K562 (cell line): ENCODE results near the gene CDAN1. TPM values are rescaled to one million over a fixed set of nuclear protein-coding genes. Genes with fewer than 3 reads are reported as not detected.

Source experiments
- ATAC-seq: fragments of 200-7000 bp; cut with Tn5 transposase; 3 replicates; pipeline ENCODE4 v1.9.1; 2020; ENCODE audit warnings: moderate library complexity
- BruUV-seq: library from RNA; stranded (reverse); fragments of 400-500 nt; replicated peaks from 2 replicates; lab custom pipeline; 2021; lab: Mats Ljungman, UMichigan
- CTCF ChIA-PET: fragments of 300-600 bp; formaldehyde crosslinking; extraction: SDS; loops from one replicate; lab custom pipeline; 2021; ENCODE audit warnings: low intra/inter-chr PET ratio; lab: Yijun Ruan, JAX
- POLR2A ChIA-PET: fragments of 300-600, 350-650 bp; sonication (Branson Sonifier 250); formaldehyde crosslinking; extraction: SDS; loops from one replicate; lab custom pipeline; 2021; ENCODE audit warnings: antibody characterized with exemption, inconsistent platforms; lab: Yijun Ruan, JAX
- DNase-seq, 4 experiments: peaks; one replicate each; pipeline versions ENCODE4 v3.0.0 to v3.0.0-alpha.2; 2011 to 2018; ENCODE audit warnings: low spot score in 3 of 4, mixed read lengths in 3 of 4; ENCODE audit errors: extremely low read depth in 1 of 4
- FAIRE-seq: peaks from 2 replicates; lab custom pipeline; 2011; peaks lifted over from hg19 to GRCh38; lab: Jason Lieb, UNC
- H2AFZ ChIP-seq: 2 replicates; pipeline ENCODE4 v1.6.0; 2011; ENCODE audit warnings: low read depth, low read length, control low read depth, inconsistent platforms
- H3K27ac ChIP-seq: fragments of 200-600 bp; 3 replicates; pipeline ENCODE4 v1.8.0; 2011; ENCODE audit warnings: low read depth, mild to moderate bottlenecking, control low read depth, inconsistent platforms, low read length, moderate library complexity, mixed read lengths; ENCODE audit errors: extremely low read depth
- H3K27me3 ChIP-seq, 2 experiments: fragments of 300-600 bp in 1 of 2; 2 replicates in 1 of 2; 3 replicates in 1 of 2; pipeline versions ENCODE4 v1.6.0 to v1.8.0; 2011; ENCODE audit warnings: inconsistent platforms in 2 of 2, low read length in 2 of 2, mild to moderate bottlenecking in 1 of 2, mixed read lengths in 1 of 2, moderate library complexity in 1 of 2; ENCODE audit not compliant: control insufficient read depth in 2 of 2, insufficient read depth in 2 of 2
- H3K36me3 ChIP-seq: fragments of 300-600 bp; 3 replicates; pipeline ENCODE4 v1.8.0; 2011; ENCODE audit warnings: mild to moderate bottlenecking, low read length, inconsistent platforms; ENCODE audit not compliant: control insufficient read depth, insufficient read depth
- H3K4me1 ChIP-seq, 2 experiments: fragments of 200-600 bp in 1 of 2; replicated peaks in 1 of 2; 2 replicates in 1 of 2; 3 replicates in 1 of 2; pipeline versions ENCODE4 v1.5.1 to v1.8.0; 2011; ENCODE audit warnings: inconsistent platforms in 2 of 2, low read length in 2 of 2, mild to moderate bottlenecking in 1 of 2, mixed read lengths in 1 of 2, moderate library complexity in 1 of 2; ENCODE audit not compliant: control insufficient read depth in 2 of 2, insufficient read depth in 2 of 2
- H3K4me2 ChIP-seq: 2 replicates; pipeline ENCODE4 v1.6.1; 2011; ENCODE audit warnings: low read length, control low read depth, inconsistent platforms, mixed read lengths; ENCODE audit not compliant: insufficient read depth
- H3K4me3 ChIP-seq: fragments of 200-600 bp; sonication (generic), shearing (Covaris generic); 2 replicates; pipeline ENCODE4 v1.5.1; 2016; ENCODE audit warnings: control low read depth, inconsistent platforms
- H3K79me2 ChIP-seq: fragments of 200-600 bp; 3 replicates; pipeline ENCODE4 v1.8.0; 2011; ENCODE audit warnings: low read length, inconsistent platforms; ENCODE audit not compliant: control insufficient read depth, insufficient read depth
- H3K9ac ChIP-seq, 2 experiments: 2 replicates each; pipeline versions ENCODE4 v1.6.0 to v1.6.1; 2011; ENCODE audit warnings: low read depth in 2 of 2, low read length in 2 of 2, control low read depth in 1 of 2, inconsistent platforms in 1 of 2, mild to moderate bottlenecking in 1 of 2, mixed read lengths in 1 of 2; ENCODE audit not compliant: insufficient read depth in 1 of 2
- H3K9me1 ChIP-seq: one replicate; pipeline ENCODE4 v1.6.0; 2011; ENCODE audit warnings: inconsistent platforms, mild to moderate bottlenecking, low read length, moderate library complexity; ENCODE audit not compliant: control insufficient read depth, insufficient read depth
- H3K9me3 ChIP-seq: replicated peaks from 2 replicates; pipeline ENCODE4 v1.5.1; 2011; ENCODE audit warnings: low read depth, low read length, inconsistent platforms; ENCODE audit not compliant: control insufficient read depth, insufficient read depth
- H4K20me1 ChIP-seq: replicated peaks from 2 replicates; pipeline ENCODE4 v1.6.1; 2011; ENCODE audit warnings: low read length, inconsistent platforms, mixed read lengths; ENCODE audit not compliant: control insufficient read depth, insufficient read depth
- BRD4 ChIP-seq: fragments of 200-600 bp; sonication (generic); IDR thresholded peaks from 2 replicates; pipeline ENCODE4 v1.6.1; 2017; ENCODE audit warnings: inconsistent platforms
- DIDO1 ChIP-seq: fragments of 450-650 bp; IDR thresholded peaks from 2 replicates; pipeline ENCODE4 v1.6.1; 2016; ENCODE audit warnings: low read depth, missing biosample characterization, missing genetic modification characterization
- ESRRA ChIP-seq: fragments of 450-650 bp; IDR thresholded peaks from 2 replicates; pipeline ENCODE4 v1.6.1; 2014; ENCODE audit warnings: low read depth, mild to moderate bottlenecking, moderate library complexity, borderline replicate concordance
- FOXK2 ChIP-seq, 2 experiments: fragments of 450-650 bp; IDR thresholded peaks in 1 of 2; conservative IDR thresholded peaks in 1 of 2; 2 replicates each; pipeline ENCODE4 v1.6.1; 2016; ENCODE audit warnings: low read depth in 2 of 2, mild to moderate bottlenecking in 1 of 2
- NELFE ChIP-seq: IDR thresholded peaks from 2 replicates; pipeline ENCODE4 v1.6.1; 2011; ENCODE audit warnings: mild to moderate bottlenecking; ENCODE audit not compliant: insufficient read depth, insufficient read length
- NFE2L1 ChIP-seq: fragments of 450-650 bp; IDR thresholded peaks from 2 replicates; pipeline ENCODE4 v1.6.1; 2016; ENCODE audit warnings: missing genetic modification characterization, low read depth, mild to moderate bottlenecking, missing compliant biosample characterization, moderate library complexity, borderline replicate concordance
- POLR2H ChIP-seq: IDR thresholded peaks from 2 replicates; pipeline ENCODE4 v1.6.1; 2016; ENCODE audit warnings: missing genetic modification characterization, low read depth, mild to moderate bottlenecking, control low read depth, missing compliant biosample characterization, moderate library complexity
- SAP30 ChIP-seq: fragments of 200-600 bp; sonication (generic); IDR thresholded peaks from 2 replicates; pipeline ENCODE4 v1.6.1; 2012; ENCODE audit warnings: borderline replicate concordance, low read depth, mild to moderate bottlenecking, moderate library complexity, low read length, control low read depth, inconsistent platforms; ENCODE audit not compliant: insufficient read depth, poor library complexity, severe bottlenecking
- SRSF7 ChIP-seq: fragments of 200-400 bp; formaldehyde crosslinking; optimal IDR thresholded peaks from 2 replicates; pipeline ENCODE3; 2017; ENCODE audit warnings: mild to moderate bottlenecking, low read depth, low read length
- ZNF24 ChIP-seq: fragments of 450-650 bp; IDR thresholded peaks from 2 replicates; pipeline ENCODE4 v1.6.1; 2016
- WGBS: fragments of 100-300 bp; shearing (Covaris generic); methylation state at CpG from one replicate; pipeline ENCODE4 v1.1.6; 2016; ENCODE audit warnings: low coverage, mixed read lengths; ENCODE audit not compliant: insufficient coverage; ENCODE audit errors: missing lambda C conversion rate; 5-methylcytosine and 5-hydroxymethylcytosine counted together
- in situ Hi-C: fragments of 300-500 bp; cut with MboI; formaldehyde crosslinking; loops from 4 replicates; pipeline ENCODE4 v1.15.0; 2018; ENCODE audit warnings: inconsistent platforms, mixed read lengths
- intact Hi-C: fragments of 100-400 bp; cut with micrococcal nuclease; formaldehyde crosslinking; loops from 2 replicates; pipeline ENCODE4 v1.14.2; 2022
- polyA plus RNA-seq, 8 experiments: library from polyadenylated mRNA; depleted of rRNA in 4 of 8; stranded (reverse) in 5 of 8; unstranded in 3 of 8; fragments of >200 nt; fragmentation: Nextera tagmentation in 2 of 8; fragmentation: Illumina TruSeq in 1 of 8; extraction: Ambion mirVana in 2 of 8; extraction: Trizol in 1 of 8; gene quantifications; 2 replicates each; pipeline versions ENCODE4 v1.2.1 to v1.2.3, GENCODE V29; 2011 to 2014; ENCODE audit warnings: inconsistent platforms in 1 of 8, missing spikeins in 1 of 8
- total RNA-seq, 7 experiments: library from RNA; depleted of rRNA in 6 of 7; stranded (reverse); fragments of >200 nt in 6 of 7; fragmentation: Illumina TruSeq in 2 of 7; extraction: Trizol in 2 of 7; gene quantifications; 2 replicates each; pipeline versions ENCODE4 v1.2.1 to v1.2.3, GENCODE V29; 2011 to 2021; ENCODE audit warnings: low replicate concordance in 1 of 7
- TF ChIP-seq, protein P1 (sequence below): fragments of 450-650 bp; IDR thresholded peaks from 2 replicates; pipeline ENCODE4 v1.6.1; 2016; ENCODE audit warnings: antibody characterized with exemption
- TF ChIP-seq, protein P2 (sequence below), 2 experiments: fragments of 200-800 bp in 1 of 2; sonication (Bioruptor generic) in 1 of 2; sonication (generic) in 1 of 2; formaldehyde crosslinking in 1 of 2; IDR thresholded peaks in 1 of 2; conservative IDR thresholded peaks in 1 of 2; 2 replicates each; pipeline versions ENCODE4 v1.5.0 to v1.6.1; 2016 to 2020; ENCODE audit warnings: missing compliant biosample characterization in 1 of 2, missing genetic modification characterization in 1 of 2, missing genetic modification reagents in 1 of 2

Gene CDAN1
- total and polyA plus RNA-seq, 9 of the 15 experiments (the other 6 are each of a cell fraction or from before 2014, with no cell fraction given): 1.6 to 34.4 (median 13.8) TPM

DNA sequence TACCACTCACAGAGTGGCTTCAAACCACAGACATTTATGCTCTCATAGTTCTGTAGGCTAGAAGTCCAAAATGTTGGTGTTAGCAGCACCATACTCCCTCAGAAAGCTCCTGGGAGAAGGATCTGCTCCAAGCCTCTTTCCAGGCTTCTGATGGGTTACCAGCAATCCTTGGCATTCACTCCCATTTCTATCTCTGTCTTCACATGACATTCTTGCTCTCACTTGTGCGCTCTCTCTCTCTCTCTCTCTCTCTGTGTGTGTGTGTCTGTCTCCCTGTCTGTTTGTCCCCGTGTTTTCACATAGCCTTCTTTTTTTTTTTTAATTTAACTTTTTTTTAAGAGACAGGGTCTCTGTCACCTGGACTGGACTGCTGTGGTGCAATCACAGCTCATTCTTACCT is 26.3 kb downstream of the CDAN1 start:
- Histone ChIP-seq H3K9me3 (no peaks in the 10 kb centered on the region), H3K4me2 (no peak overlapping the region), H3K4me1 (no peaks in the 10 kb centered on the region), H3K27me3 (no peaks in the 10 kb centered on the region), H3K9ac (no peak overlapping the region), H3K79me2 (no peaks in the 10 kb centered on the region), H2AFZ (no peak overlapping the region), H3K27ac (no peak overlapping the region), H3K36me3 (no peaks in the 10 kb centered on the region), H3K4me3 (no peak overlapping the region), H3K9me1 (no peaks in the 10 kb centered on the region), H4K20me1 (no peaks in the 10 kb centered on the region)
- BruUV-seq: no TSS peak
- in situ Hi-C loops: loop anchor here (5.0 to 10.0 kb wide), 2 partner anchors 492 to 564 kb away; no protein-coding TSS in a partner anchor
- no peak for FAIRE-seq
- ATAC-seq: no peak
- ChIA-PET POLR2A (interaction anchor here (0.7 kb wide), 1 partner anchor 29 kb away, joined by 3 read pairs; no protein-coding TSS in a partner anchor), CTCF (interaction anchor here (0.6 kb wide), 1 partner anchor 10 kb away, joined by 3 read pairs; no protein-coding TSS in a partner anchor)
- intact Hi-C loops: no loop called here
- no peak for DNase-seq
- WGBS: 20% methylated on average over 1 of the region's 2 CpGs
- no peak for TF ChIP-seq SAP30
- no peak for TF ChIP-seq DIDO1 (tag)
- TF ChIP-seq, protein P1, sequence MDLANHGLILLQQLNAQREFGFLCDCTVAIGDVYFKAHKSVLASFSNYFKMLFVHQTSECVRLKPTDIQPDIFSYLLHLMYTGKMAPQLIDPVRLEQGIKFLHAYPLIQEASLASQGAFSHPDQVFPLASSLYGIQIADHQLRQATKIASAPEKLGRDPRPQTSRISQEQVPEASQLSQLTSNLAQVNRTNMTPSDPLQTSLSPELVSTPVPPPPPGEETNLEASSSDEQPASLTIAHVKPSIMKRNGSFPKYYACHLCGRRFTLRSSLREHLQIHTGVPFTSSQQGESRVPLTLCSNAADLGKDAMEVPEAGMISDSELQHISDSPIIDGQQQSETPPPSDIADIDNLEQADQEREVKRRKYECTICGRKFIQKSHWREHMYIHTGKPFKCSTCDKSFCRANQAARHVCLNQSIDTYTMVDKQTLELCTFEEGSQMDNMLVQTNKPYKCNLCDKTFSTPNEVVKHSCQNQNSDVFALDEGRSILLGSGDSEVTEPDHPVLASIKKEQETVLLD: no peak
- no peak for TF ChIP-seq NELFE
- TF ChIP-seq, protein P2, sequence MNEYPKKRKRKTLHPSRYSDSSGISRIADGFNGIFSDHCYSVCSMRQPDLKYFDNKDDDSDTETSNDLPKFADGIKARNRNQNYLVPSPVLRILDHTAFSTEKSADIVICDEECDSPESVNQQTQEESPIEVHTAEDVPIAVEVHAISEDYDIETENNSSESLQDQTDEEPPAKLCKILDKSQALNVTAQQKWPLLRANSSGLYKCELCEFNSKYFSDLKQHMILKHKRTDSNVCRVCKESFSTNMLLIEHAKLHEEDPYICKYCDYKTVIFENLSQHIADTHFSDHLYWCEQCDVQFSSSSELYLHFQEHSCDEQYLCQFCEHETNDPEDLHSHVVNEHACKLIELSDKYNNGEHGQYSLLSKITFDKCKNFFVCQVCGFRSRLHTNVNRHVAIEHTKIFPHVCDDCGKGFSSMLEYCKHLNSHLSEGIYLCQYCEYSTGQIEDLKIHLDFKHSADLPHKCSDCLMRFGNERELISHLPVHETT (CRISPR knock-in tag; conservative IDR thresholded peaks at IDR 0.05 in 1 of 2, IDR thresholded peaks at IDR 0.05 in 1 of 2): no peak
- TF ChIP-seq ESRRA: no peak
- TF ChIP-seq POLR2H (tag): no peak
- no peak for TF ChIP-seq BRD4
- TF ChIP-seq FOXK2 (conservative IDR thresholded peaks at IDR 0.05 in 1 of 2, IDR thresholded peaks at IDR 0.05 in 1 of 2; ENCODE audit: low read depth in 2 of 2): no peak
- TF ChIP-seq ZNF24: no peak
- TF ChIP-seq NFE2L1 (tag): no peak
- no peak for TF ChIP-seq SRSF7
